Stimulated activated CD4-positive, alpha-beta T cell treated with anti-CD3 and anti-CD28 coated beads, Interleukin-1b, Interleukin-23, amount 100 ng/mL, for 1 hour (primary cell): ENCODE measurements around the gene TIMELESS.
"Not testable (repeated sequence)": the region's sequence is repeated elsewhere in the genome, so short reads cannot be mapped to it uniquely, and the experiment has no call there.

Source experiments
- DNase-seq, 2 donors: peaks; one replicate each; pipeline ENCODE4 v3.0.0-alpha.2; 2020; ENCODE audit warnings: low read depth in 2 of 2

TIMELESS gene

DNA sequence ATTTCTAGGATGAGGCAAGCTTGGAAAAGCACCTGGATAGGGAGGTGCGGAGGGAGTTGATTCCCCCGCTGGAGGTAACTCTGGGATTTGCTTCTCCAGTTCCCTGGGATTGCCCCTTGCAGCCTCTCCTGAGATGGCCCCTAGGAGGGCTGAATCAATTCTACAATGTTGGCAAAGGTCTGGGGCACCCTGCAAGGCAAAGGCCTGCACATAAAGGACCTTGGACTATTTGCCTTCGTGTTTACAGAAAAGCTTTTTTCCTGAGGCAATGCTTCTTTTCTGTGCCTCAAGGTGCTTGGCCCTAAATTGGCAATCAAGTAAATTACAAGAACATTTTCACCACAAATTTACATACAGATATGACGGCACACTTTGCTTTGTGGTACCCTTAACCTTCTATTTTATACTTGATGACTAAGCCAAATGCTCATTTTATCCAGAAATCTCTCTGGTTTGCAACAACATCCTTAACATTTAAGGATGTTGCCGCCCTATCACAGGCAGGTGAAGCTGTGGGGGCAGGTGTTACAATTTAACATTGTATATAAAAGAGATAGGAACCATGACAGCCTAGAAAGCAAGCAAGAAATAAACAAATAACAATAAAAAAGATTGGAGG lies 40.3 kb downstream of the TIMELESS start:
- no peak for DNase-seq

DNA sequence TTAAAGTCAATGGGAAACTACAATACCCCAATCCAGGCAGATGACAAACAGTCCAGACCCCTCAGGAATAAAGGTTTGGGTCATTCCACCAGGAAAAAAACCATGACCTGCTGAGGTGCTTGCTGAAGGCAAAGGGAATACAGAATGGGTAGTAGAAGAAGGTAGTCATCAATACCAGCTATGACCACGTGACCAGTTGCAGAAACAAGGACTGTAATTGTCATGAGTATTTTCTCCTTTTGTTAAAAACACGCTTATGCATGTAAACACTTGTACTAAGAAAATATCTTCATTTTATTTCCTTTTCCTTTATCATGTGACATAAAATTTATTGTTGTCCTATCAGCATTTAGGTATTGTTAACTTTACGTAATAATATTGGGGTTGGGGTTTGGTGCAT lies 45.0 kb downstream of the TIMELESS start:
- DNase-seq = not testable (repeated sequence)

DNA sequence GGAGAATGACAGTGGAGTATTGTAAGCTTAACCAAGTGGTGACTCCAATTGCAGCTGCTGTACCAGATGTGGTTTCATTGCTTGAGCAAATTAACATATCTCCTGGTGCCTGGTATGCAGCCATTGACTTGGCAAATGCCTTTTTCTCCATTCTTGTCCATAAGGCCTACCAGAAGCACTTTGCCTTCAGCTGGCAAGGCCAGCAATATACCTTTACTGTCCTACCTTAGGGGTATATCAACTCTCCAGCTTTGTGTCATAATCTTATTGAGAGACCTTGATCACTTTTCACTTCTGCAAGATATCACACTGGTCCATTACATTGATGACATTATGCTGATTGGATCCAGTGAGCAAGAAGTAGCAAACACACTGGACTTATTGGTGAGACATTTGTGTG lies 47.6 kb downstream of the TIMELESS start:
- not testable (repeated sequence) for DNase-seq

DNA sequence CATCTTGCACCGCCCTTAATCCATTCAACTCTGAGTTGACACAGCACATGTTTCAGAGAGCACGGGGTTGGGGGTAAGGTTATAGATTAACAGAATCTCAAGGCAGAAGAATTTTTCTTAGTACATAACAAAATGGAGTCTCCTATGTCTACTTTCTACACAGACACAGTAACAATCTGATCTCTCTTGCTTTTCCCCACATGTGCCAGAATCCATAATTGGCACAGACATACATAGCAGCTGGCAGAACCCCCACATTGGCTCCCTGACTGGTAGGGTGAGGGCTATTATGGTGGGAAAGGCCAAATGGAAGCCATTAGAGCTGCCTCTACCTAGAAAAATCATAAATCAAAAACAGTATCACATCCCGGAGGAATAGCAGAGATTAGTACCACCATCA lies 48.1 kb downstream of the TIMELESS start:
- DNase-seq = not testable (repeated sequence)

DNA sequence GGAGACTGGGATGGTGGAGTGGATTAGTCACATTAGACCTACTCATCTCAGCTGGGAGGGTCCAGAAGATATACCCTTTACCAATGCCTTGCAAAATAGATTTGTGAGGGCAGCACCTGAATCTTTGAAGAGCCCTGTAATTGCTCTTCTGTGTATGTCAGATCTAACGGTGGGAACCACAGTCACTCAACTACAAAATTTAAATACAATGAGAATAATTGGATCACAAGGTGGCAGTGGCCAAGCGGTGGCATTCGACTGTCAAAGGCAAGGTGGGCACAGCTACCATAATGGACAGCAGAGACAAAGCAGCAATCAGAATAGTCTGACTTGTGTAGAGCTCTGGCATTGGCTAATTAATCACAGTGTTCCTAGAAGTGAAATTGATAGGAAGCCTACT lies 49.8 kb downstream of the TIMELESS start:
- not testable (repeated sequence) for DNase-seq

DNA sequence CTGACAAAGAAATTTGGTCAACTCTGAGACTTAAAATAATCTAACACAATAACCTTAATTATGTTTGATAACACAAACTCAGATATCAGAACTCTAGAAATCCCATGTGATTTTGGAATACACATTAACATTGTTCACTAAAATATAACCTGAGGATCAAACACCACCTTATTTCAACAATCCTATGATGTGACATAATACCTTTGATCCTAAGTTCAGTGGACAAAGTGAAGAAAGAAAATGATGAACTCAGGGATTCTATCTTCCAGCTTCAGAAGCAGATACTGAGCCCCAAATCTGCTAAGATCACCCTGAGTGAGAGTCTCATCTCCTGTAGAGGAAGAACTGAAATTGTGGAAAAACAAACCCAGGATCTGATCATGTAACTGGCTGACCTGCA lies 50.9 kb downstream of the TIMELESS start:
- DNase-seq = no peak

DNA sequence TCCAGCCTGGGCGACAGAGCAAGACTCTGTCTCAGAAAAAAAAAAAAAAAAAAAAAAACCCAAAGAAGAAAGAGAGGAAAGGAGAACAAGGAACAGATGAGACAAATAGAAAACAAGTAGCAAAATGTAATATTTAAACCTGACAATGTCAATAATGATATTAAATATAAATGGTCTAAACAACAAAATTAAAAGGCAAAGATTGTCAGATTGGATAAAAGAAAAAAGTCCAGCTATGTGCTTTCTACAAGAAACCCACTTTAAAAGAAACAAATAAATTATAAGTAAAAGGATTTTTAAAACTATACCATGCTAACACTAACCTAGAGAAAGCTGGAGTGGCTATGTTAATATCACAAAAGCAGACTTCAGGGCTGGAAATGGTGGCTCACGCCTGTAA lies 56.9 kb downstream of the TIMELESS start:
- no peak for DNase-seq

DNA sequence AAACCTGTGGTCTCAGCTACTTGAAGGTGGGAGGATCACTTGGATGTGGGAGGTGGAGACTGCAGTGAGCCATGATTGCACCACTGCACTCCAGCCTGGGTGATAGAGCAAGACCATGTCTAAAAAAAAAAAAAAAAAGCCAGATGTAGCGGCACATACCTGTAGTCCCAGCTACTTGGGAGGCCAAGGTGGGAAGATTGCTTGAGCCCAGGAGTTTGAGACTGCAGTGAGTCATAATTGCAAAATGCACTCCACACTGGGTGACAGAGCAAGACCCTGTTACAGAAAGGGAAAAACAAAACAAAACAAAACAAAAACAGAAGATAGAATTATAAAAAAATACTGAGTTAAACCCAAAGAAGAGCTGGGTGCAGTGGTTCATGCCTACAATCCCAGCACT lies 57.5 kb downstream of the TIMELESS start:
- no peak for DNase-seq

DNA sequence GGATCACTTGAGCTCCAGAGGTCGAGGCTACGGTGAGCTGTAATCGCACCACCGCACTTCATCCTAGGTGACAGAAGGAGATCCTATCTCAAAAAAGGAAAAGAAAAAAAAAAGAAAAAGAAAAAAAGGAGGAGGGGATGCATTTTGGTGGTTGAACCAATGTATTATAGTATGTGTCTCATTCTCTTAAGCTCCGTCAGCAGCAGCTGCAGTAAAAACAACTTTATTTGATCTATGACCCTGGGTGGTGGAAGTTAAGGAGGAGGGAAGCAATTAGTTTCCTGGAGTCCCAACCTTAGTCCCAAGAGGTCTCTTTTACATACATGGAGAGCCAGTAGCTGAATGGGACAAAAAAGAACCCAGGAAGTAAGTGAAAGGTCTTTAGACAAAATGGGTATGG lies 59.8 kb downstream of the TIMELESS start:
- no peak for DNase-seq

DNA sequence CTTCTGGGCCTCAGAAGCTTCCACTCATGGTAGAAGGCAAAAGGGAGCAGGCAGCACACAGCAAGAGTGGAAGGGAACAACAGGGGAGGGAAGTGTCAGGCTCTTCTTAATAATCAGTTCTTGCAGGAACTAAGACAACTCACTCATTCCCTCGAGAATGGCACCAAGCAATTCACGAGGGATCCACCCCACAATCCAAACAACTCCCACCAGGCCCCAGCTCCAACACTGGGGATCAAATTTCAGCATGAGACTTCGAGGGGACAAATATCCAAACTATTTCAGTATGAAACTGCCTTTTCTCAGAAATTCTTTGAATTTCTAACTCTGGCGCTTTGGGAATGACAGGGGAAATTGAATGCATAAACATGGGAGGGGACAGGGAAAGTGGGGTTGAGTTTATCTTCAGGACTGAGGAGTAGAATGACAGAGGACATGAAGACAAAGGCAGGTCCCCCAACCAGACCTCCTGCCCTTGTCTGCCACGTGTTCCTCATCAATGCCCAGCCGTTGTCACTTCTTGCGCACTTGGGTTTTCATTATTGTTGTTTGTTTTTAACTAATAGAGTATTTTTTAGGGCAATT lies 62.0 kb downstream of the TIMELESS start:
- DNase-seq = no peak

DNA sequence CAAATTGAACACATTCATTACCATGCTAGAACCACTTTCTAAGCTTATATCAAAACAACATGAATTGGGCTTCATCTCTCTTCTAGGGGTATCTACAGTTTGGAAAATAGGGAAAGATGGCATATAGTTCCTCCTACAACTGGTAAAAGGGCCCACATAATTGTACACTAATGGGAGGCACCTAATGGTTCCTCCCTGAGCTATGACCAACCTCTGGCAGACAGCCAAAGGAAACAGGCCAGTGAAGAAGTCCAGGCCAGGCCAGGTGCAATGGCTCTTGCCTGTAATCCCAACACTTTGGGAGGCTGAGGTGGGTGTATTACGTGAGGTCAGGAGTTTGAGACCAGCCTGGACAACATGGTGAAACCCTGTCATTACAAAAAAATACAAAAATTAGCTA lies 63.4 kb downstream of the TIMELESS start:
- DNase-seq = no peak

DNA sequence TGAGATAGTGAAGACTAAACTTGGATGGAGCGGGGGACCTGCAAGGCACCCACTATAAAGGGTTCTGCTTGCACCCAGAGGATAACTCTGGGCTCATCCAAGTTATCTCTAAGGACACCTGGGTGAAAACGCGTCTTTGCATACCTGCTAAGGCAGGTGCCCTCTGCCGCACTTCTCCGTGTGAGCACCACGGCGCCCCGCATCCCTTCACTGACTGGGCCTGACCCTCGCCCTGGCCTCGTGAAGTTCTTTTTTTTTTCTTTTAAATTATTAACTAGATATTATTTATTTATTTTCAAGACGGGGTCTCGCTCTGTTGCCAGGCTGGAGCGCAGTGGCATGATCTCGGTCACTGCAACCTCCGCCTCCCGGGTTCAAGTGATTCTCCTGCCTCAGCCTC lies 66.6 kb downstream of the TIMELESS start:
- no peak for DNase-seq

DNA sequence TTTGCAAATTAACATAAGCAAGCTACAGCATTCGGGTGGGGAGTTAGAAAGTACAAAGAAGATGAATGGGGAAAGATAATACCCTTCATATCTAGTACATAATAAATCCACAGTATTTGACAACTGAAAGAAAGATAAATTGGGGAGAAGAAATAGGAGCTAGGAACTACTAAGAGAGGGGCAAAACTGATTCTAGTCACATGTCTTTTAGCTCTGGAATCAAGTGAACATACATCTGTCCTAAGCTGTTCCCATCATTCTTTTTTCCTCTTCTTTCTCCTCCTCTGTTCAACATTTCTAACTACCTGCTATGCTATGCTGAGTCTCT lies 71.3 kb downstream of the TIMELESS start:
- DNase-seq = no peak

DNA sequence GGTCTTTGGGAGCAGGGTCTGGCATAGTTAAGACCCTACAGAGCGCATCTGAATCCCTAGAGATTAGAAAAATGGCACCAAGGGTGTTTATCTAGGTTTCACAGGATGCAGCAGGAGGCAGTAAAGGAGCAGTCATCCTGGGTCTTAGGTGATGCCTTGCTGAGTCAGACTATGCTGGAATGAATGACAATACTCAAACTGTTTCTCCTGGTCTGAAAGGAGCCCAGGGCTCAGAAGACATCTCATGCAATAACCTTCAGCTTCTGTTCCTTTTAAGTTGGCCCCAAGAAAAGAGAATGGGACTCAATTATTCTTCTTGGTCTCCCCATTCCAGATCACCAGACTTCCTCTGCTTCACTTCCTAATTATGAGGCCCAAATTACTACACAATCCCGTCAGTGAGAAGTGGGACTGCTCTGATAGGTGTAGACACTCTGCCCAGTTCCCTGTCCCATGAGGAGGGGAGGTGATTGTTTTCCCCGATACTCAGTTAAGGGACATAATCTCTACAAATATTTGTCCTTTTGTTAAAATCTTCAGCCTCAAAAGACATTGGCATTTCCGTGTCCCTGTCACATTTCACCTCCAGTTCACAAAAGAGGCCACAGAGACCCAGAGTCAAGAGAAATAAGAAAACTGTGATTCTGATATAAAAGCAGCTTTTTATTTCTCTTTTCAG lies 71.8 kb downstream of the TIMELESS start:
- DNase-seq = no peak

DNA sequence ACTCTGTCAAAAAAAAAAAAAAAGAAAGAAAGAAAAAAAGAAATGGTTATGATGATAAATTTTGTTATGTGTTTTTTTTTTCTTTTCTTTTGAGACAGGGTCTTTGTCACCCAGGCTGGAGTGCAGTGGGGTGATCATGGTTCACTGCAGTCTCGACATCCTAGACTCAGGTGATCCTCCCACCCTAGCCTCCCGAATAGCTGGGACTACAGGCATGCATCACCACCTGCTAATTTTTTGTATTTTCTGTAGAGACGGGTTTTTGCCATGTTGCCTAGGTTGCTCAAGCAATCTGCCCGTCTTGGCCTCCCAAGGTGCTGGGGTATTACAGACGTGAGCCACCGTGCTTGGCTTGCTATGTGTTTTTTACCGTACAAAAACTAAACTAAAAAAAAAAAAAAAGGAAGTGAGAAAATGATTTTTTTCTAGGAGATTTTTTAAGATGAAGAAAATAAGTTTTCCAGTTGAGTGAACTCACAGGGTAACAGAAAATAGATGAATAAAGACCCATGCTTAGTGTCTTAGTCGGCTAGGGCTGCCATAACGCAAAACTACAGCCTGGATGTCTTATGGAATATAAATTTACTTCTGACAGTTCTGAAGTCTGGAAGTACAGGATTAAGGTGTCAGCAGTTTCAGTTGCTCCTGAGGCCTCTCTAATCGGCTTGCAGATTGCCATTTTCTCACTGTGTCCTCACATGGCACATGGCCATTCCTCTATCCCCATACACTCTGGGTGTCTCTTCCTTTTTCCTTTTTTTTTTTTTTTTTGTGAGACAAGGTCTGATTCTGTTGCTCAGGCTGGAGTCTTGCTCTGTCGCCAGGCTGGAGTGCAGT lies 73.4 kb downstream of the TIMELESS start:
- DNase-seq = no peak

DNA sequence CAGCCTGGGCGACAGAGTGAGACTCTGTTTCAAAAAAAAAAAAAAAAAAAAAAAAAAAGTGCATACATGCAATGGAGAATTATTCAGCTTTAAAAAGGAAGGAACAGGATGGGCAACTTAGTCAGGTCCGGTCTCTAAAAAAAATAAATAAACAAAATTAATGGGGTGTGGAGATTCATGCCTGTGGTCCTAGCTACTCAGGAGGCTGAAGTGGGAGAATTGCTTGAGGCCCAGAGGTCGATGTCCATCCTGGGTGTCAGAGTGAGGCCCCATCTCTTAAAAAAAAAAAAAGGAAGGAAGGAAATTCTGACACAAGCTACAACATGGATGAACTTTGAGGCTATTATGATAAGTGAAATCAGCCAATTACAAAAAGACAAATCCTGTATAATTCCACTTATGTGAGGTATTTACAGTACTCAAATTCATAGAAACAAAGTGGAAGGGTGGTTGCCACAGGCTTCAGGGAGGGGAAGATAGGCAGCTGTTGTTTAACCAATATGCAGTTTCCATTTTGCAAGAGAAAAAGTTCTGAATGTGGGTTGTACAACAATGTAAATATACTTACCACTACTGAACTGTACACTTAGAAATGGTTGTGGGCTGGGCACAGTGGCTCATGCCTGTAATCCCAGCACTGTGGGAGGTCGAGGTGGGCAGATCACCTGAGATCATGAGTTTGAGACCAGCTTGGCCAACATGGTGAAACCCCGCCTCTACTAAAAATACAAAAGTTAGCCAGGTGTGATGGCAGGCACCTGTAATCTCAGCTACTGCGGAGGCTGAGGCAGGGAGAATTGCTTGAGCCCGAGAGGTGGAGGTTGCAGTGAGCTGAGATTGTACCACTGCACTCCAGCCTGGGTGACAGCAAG lies 74.3 kb downstream of the TIMELESS start:
- no peak for DNase-seq

DNA sequence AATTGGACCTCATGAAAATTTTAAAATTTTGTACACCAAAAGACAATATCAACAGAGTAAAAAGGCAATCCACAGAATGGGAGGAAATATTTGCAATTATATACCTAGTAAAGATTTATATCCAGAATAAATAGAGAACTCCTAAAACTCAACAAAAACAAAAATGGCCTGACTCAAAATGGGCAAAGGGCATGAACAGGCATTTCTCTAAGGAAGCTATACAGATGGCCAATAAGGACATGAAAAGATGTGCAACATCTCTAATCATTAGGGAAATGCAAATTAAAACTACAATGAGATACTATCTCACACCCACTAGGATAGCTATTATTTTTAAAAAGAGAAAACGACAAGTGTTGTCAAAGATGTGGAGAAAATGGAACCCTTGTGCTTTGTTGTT lies 75.7 kb downstream of the TIMELESS start:
- no peak for DNase-seq

DNA sequence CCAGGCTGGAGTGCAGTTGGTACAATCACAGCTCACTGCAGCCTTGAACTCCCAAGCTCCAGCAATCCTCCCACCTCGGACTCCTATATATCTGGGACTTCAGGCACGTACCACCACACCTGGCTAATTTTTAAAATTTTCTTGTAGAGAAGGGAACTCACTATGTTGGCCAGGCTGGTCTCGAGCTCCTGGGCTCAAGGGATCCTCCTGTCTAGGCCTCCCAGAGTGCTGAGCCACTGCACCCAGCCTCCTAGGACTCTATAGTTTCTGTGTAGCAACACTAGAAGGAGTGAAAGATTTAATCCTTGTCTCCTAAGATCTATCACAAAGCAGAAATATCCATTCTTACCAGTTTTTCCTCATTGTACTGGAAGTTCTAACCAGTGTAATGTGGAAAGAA lies 82.3 kb downstream of the TIMELESS start:
- no peak for DNase-seq
